ENCODE measurements around the gene ZNF80. TPM values are rescaled to one million over a fixed set of nuclear protein-coding genes. Genes with fewer than 3 reads are reported as not detected.

The ZNF80 gene
- total RNA-seq, 6 donors from 2014 or later, result 0.09 to 0.44 (median 0.10) TPM; not detected in 3

DNA sequence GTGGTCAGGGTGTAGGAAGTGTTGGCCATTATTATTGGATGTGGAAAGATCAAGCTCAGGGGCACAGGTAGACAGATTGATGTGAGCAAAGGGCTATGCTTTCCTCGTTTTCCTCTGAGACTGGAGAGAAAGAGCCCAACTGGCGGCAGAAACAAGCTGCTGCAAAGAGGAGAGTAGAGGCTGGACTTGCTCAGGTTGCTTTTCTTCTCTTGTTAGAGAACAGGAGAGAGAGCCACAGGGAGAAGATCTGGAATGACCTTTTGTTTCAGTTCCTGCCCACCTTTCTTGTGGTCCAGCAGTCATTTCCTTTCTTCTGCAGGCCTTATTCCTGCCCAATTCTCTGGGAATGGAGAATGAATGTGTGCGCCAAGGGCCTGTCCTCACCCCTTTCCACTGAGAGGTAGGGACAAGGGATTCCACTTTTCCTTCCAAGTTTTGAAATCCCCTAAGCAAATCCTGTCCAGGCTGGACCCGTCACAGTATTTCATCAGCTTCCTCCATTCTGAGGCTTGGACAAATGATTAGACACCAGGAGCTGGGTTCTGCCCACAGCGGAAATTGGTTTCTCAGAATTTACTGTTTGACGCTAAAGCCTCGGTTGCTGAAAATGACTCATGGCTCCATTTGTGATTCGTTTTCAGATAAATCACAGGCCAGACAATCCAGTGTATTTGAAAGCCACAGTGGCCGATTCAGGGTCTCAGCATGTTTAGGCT is 16.1 kb downstream of the ZNF80 start:
- TF ChIP-seq, protein P1, sequence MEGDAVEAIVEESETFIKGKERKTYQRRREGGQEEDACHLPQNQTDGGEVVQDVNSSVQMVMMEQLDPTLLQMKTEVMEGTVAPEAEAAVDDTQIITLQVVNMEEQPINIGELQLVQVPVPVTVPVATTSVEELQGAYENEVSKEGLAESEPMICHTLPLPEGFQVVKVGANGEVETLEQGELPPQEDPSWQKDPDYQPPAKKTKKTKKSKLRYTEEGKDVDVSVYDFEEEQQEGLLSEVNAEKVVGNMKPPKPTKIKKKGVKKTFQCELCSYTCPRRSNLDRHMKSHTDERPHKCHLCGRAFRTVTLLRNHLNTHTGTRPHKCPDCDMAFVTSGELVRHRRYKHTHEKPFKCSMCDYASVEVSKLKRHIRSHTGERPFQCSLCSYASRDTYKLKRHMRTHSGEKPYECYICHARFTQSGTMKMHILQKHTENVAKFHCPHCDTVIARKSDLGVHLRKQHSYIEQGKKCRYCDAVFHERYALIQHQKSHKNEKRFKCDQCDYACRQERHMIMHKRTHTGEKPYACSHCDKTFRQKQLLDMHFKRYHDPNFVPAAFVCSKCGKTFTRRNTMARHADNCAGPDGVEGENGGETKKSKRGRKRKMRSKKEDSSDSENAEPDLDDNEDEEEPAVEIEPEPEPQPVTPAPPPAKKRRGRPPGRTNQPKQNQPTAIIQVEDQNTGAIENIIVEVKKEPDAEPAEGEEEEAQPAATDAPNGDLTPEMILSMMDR (IDR thresholded peaks at IDR 0.05), result no peak
- TF ChIP-seq POLR2A (IDR thresholded peaks at IDR 0.05) (no peak), POLR2AphosphoS5 (IDR thresholded peaks at IDR 0.05) (no peak), EP300 (IDR thresholded peaks at IDR 0.05) (no peak)
- no peak for ATAC-seq (ENCODE audit: low FRiP score in 2 of 2)

DNA sequence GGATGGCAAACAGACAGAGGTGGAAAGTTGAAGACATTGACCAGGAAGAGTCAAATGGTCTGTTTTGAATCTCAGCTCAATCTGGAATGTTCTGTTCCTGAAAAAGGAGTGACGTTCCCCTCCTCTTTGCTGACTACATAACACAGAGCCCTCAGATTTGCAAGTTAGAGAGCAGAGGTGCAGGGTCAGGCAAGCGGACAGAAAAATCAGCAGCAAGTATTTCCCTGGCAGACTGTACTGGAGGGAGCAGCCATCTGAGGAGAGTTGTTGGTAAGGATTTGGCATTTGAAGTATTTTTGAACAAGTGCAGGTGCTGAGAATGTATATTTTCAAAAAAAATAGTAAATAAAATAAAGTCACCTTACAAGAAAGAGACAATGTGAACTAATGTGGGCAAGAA is 17.6 kb downstream of the ZNF80 start:
- no peak for ATAC-seq (ENCODE audit: low FRiP score in 2 of 2)
- no peak for DNase-seq

More for the DNA sequence above, 16.1 kb downstream of the ZNF80 start:
- H3K27me3 ChIP-seq, result no peaks in the 10 kb centered on the region
- 80 to 84% methylated on average over 9 of the region's 9 CpGs for WGBS, 2 donors
- H3K4me3 ChIP-seq, result no peak overlapping the region
- no peaks in the 10 kb centered on the region for H3K4me1 ChIP-seq
- no peak for DNase-seq
- H3K36me3 ChIP-seq, result no peaks in the 10 kb centered on the region
- H3K9me3 ChIP-seq, result peaks cover 0 to 13% (median 6%) of the 10 kb centered on the region in 4 donors
- peak overlapping the region in 1 of 4 donors; percentile 27 for H3K27ac ChIP-seq

DNA sequence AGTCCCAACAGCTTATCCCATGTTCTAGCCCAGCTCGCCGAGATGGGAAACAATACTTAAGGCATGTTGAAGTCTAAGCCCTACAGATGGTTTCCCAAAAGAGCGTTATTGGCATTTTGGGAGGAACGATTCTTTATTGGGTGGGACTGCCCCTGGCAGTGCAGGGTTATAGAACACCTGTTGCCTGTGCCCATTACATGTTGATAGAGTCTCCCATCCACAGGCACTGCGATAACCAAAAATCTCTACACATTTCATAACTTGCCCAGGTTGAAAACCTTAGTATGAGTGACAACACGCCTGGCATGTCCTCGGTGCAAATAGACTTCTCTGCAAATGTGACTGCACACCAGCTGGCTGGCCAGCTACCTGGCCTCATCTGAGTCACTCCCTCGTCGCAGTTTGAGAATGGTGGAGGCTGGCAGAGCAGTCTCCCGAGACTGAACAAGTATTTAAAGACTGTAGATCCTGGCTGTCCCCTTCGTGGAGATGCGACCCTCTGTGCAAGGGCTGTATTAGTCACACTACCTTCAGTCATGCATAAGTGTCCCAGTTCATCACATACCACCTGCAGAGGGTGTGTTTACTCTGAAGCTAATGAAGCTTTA is 18.7 kb downstream of the ZNF80 start:
- DNase-seq, result no peak
- ATAC-seq (ENCODE audit: low FRiP score in 2 of 2), result no peak
- Histone ChIP-seq H3K4me1 (peaks cover 0 to 9% (median 2%) of the 10 kb centered on the region in 4 donors), H3K9me3 (no peaks in the 10 kb centered on the region), H3K27ac (no peak overlapping the region), H3K4me3 (no peak overlapping the region), H3K36me3 (no peaks in the 10 kb centered on the region), H3K27me3 (no peaks in the 10 kb centered on the region)
- WGBS, 2 donors, result 83 to 89% methylated on average over 8 to 12 of the region's 12 CpGs
- TF ChIP-seq, protein P1 (IDR thresholded peaks at IDR 0.05), result no peak
- TF ChIP-seq EP300 (IDR thresholded peaks at IDR 0.05) (no peak), POLR2AphosphoS5 (IDR thresholded peaks at IDR 0.05) (no peak), POLR2A (IDR thresholded peaks at IDR 0.05) (no peak)

More for the DNA sequence above, 17.6 kb downstream of the ZNF80 start:
- H3K36me3 ChIP-seq, result no peaks in the 10 kb centered on the region
- H3K9me3 ChIP-seq, result peaks cover 0 to 5% (median 2%) of the 10 kb centered on the region in 4 donors
- TF ChIP-seq POLR2AphosphoS5 (IDR thresholded peaks at IDR 0.05) (no peak), POLR2A (IDR thresholded peaks at IDR 0.05) (no peak), EP300 (IDR thresholded peaks at IDR 0.05) (no peak)
- TF ChIP-seq, protein P1 (IDR thresholded peaks at IDR 0.05), result no peak
- no peaks in the 10 kb centered on the region for H3K27me3 ChIP-seq
- no peaks in the 10 kb centered on the region for H3K4me1 ChIP-seq
- H3K27ac ChIP-seq, result no peak overlapping the region
- H3K4me3 ChIP-seq, result no peak overlapping the region
- 58 to 72% methylated on average over 2 of the region's 2 CpGs for WGBS, 2 donors

DNA sequence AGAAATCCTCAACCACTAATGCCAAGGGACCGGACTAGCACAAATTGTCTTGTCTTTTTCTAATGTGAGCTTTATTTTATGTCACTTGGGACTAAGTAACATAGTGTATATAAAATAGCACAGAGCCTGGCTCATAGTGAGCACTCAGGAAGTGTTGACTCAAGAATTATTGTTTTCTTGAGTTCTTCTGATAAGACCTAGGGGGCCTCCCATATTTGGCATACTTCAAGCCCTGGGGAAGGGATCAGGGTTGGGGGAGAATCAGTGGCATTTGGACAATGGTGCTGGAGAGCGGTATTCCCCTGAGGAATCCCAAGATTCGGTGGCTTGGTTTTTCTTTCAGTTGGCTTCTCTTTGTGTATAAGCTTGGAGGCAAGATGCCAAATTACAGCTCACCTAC is 19.4 kb downstream of the ZNF80 start:
- H3K36me3 ChIP-seq, result no peaks in the 10 kb centered on the region
- ATAC-seq (ENCODE audit: low FRiP score in 2 of 2), result no peak
- H3K4me1 ChIP-seq, result peaks cover 0 to 16% (median 5%) of the 10 kb centered on the region in 4 donors
- WGBS, 2 donors, result 90 to 93% methylated on average over 3 of the region's 3 CpGs
- H3K27me3 ChIP-seq, result no peaks in the 10 kb centered on the region
- no peak overlapping the region for H3K4me3 ChIP-seq
- DNase-seq, result no peak
- no peak overlapping the region for H3K27ac ChIP-seq
- TF ChIP-seq, protein P1 (IDR thresholded peaks at IDR 0.05), result no peak
- TF ChIP-seq EP300 (IDR thresholded peaks at IDR 0.05) (no peak), POLR2A (IDR thresholded peaks at IDR 0.05) (no peak), POLR2AphosphoS5 (IDR thresholded peaks at IDR 0.05) (no peak)
- no peaks in the 10 kb centered on the region for H3K9me3 ChIP-seq

Measured in upper lobe of left lung (tissue), 6 donors.